ENCODE results near the gene TEX12.
"Not testable (repeated sequence)": the region's sequence is repeated elsewhere in the genome, so short reads cannot be mapped to it uniquely, and the experiment has no call there.

Gene TEX12

GRCh38 chr11:112185883-112186282, 18.7 kb downstream of the TEX12 start:
- H3K4me3 ChIP-seq (replicated peaks in 1 of 2; ENCODE audit: low read depth in 2 of 2, low read length in 2 of 2) = no peak overlapping the region
- DNase-seq (ENCODE audit: low read depth in 2 of 2) = no peak
- TF ChIP-seq CTCF (IDR thresholded peaks at IDR 0.05; ENCODE audit: low read depth, low read length) = no peak

- no peak for TF ChIP-seq CTCF (IDR thresholded peaks at IDR 0.05; ENCODE audit: low read depth, low read length)
- no peak for DNase-seq (ENCODE audit: low read depth in 2 of 2)
- H3K4me3 ChIP-seq (replicated peaks in 1 of 2; ENCODE audit: low read depth in 2 of 2, low read length in 2 of 2) = no peak overlapping the region
Measured at GRCh38 chr11:112186304-112186703, 19.1 kb downstream of the TEX12 start.

GRCh38 chr11:112195113-112195512, 27.9 kb downstream of the TEX12 start:
- H3K4me3 ChIP-seq (replicated peaks in 1 of 2; ENCODE audit: low read depth in 2 of 2, low read length in 2 of 2); DNase-seq (ENCODE audit: low read depth in 2 of 2): not testable (repeated sequence)

- peak; percentile 23 for DNase-seq (ENCODE audit: low read depth in 2 of 2)
- no peak for TF ChIP-seq CTCF (IDR thresholded peaks at IDR 0.05; ENCODE audit: low read depth, low read length)
- no peak overlapping the region for H3K4me3 ChIP-seq (replicated peaks in 1 of 2; ENCODE audit: low read depth in 2 of 2, low read length in 2 of 2)
Measured at GRCh38 chr11:112195951-112196351, 28.8 kb downstream of the TEX12 start.

GRCh38 chr11:112196519-112197087, 29.4 kb downstream of the TEX12 start:
- no peak overlapping the region for H3K4me3 ChIP-seq (replicated peaks in 1 of 2; ENCODE audit: low read depth in 2 of 2, low read length in 2 of 2)
- TF ChIP-seq CTCF (IDR thresholded peaks at IDR 0.05; ENCODE audit: low read depth, low read length) = no peak
- no peak for DNase-seq (ENCODE audit: low read depth in 2 of 2)

GRCh38 chr11:112199101-112199500, 31.9 kb downstream of the TEX12 start:
- not testable (repeated sequence) for H3K4me3 ChIP-seq (replicated peaks in 1 of 2; ENCODE audit: low read depth in 2 of 2, low read length in 2 of 2); DNase-seq (ENCODE audit: low read depth in 2 of 2)

GRCh38 chr11:112200252-112200651, 33.1 kb downstream of the TEX12 start:
- no peak for TF ChIP-seq CTCF (IDR thresholded peaks at IDR 0.05; ENCODE audit: low read depth, low read length)
- DNase-seq (ENCODE audit: low read depth in 2 of 2) = no peak
- no peak overlapping the region for H3K4me3 ChIP-seq (replicated peaks in 1 of 2; ENCODE audit: low read depth in 2 of 2, low read length in 2 of 2)

- no peak for DNase-seq (ENCODE audit: low read depth in 2 of 2)
- TF ChIP-seq CTCF (IDR thresholded peaks at IDR 0.05; ENCODE audit: low read depth, low read length) = no peak
- H3K4me3 ChIP-seq (replicated peaks in 1 of 2; ENCODE audit: low read depth in 2 of 2, low read length in 2 of 2) = no peak overlapping the region
Measured at GRCh38 chr11:112206071-112206470, 38.9 kb downstream of the TEX12 start.
